A549 (cell line): Measurements from ENCODE around the gene PLCH2. TPM values are rescaled to one million over a fixed set of nuclear protein-coding genes. Genes with fewer than 3 reads are reported as not detected.

Experiments used
- ATAC-seq, 2 experiments: fragments of 200-7000 bp in 1 of 2; fragments of >200 bp in 1 of 2; cut with Nextera tagmentation in 1 of 2; cut with Tn5 transposase in 1 of 2; 3 replicates each; pipeline versions ENCODE4 v1.8.0 to v1.9.1; 2018 to 2020; ENCODE audit warnings: mild to moderate bottlenecking in 1 of 2, moderate library complexity in 1 of 2
- CTCF ChIA-PET: fragments of 300-600 bp; sonication (Branson Sonifier 250); formaldehyde crosslinking; extraction: SDS; loops from one replicate; lab custom pipeline; 2021; ENCODE audit warnings: antibody characterized with exemption, inconsistent platforms; lab: Yijun Ruan, JAX
- POLR2A ChIA-PET: fragments of 350-600 bp; formaldehyde crosslinking; extraction: SDS; loops from one replicate; lab custom pipeline; 2021; ENCODE audit warnings: antibody characterized with exemption, inconsistent platforms; lab: Yijun Ruan, JAX
- DNase-seq, 2 experiments: peaks; one replicate each; pipeline versions ENCODE4 v3.0.0 to v3.0.0-alpha.2; 2011 to 2016; ENCODE audit warnings: low read depth in 1 of 2, low spot score in 1 of 2
- FAIRE-seq: peaks from 2 replicates; lab custom pipeline; 2011; peaks lifted over from hg19 to GRCh38; lab: Jason Lieb, UNC
- H3K27ac ChIP-seq, 2 experiments: fragments of >200 bp; sonication (Bioruptor Twin); formaldehyde crosslinking; 3 replicates each; pipeline ENCODE4 v1.5.1; 2016 to 2017
- H3K4me1 ChIP-seq: fragments of >200 bp; sonication (Bioruptor Twin); formaldehyde crosslinking; 3 replicates; pipeline ENCODE4 v1.6.1; 2016
- H3K4me2 ChIP-seq: fragments of >200 bp; sonication (Bioruptor Twin); formaldehyde crosslinking; 3 replicates; pipeline ENCODE4 v1.6.1; 2016
- H3K4me3 ChIP-seq: fragments of >200 bp; sonication (Bioruptor Twin); formaldehyde crosslinking; 3 replicates; pipeline ENCODE4 v1.5.1; 2016
- H3K9me3 ChIP-seq: fragments of >200 bp; sonication (Bioruptor Twin); formaldehyde crosslinking; 3 replicates; pipeline ENCODE4 v1.6.1; 2016
- BHLHE40 ChIP-seq: IDR thresholded peaks from 2 replicates; pipeline ENCODE4 v1.6.1; 2012; ENCODE audit warnings: low read depth, low read length, inconsistent platforms
- CBX2 ChIP-seq: fragments of 200-600 bp; sonication (generic); IDR thresholded peaks from 2 replicates; pipeline ENCODE4 v1.6.1; 2016; ENCODE audit warnings: low read depth, mild to moderate bottlenecking, borderline replicate concordance
- CBX8 ChIP-seq: fragments of 200-600 bp; sonication (generic); IDR thresholded peaks from 2 replicates; pipeline ENCODE4 v1.6.1; 2016
- CEBPB ChIP-seq, 2 experiments: fragments of >200 bp in 1 of 2; sonication (Bioruptor Twin) in 1 of 2; formaldehyde crosslinking in 1 of 2; IDR thresholded peaks; 2 replicates each; pipeline ENCODE4 v1.6.1; 2012 to 2016
- CHD4 ChIP-seq: fragments of 200-600 bp; sonication (generic); IDR thresholded peaks from 2 replicates; pipeline ENCODE4 v1.6.1; 2016; ENCODE audit warnings: antibody characterized with exemption, mild to moderate bottlenecking, borderline replicate concordance
- EHMT2 ChIP-seq: fragments of 200-600 bp; sonication (generic); IDR thresholded peaks from 2 replicates; pipeline ENCODE4 v1.6.1; 2016; ENCODE audit warnings: antibody characterized with exemption, low read depth, mild to moderate bottlenecking, moderate library complexity
- EP300 ChIP-seq, 2 experiments: fragments of >200 bp; sonication (Bioruptor Twin); formaldehyde crosslinking; IDR thresholded peaks; 2 replicates in 1 of 2; 3 replicates in 1 of 2; pipeline ENCODE4 v1.6.1; 2016 to 2017
- ESRRA ChIP-seq: fragments of 150-350 bp; IDR thresholded peaks from 2 replicates; pipeline ENCODE4 v1.6.1; 2014; ENCODE audit warnings: mild to moderate bottlenecking, low read length, borderline replicate concordance
- FOXS1 ChIP-seq: fragments of 250-450 bp; sonication (Bioruptor Pico); IDR thresholded peaks from 2 replicates; pipeline ENCODE4 v1.5.0; 2020; ENCODE audit warnings: mild to moderate bottlenecking, moderate library complexity
- HOXB5 ChIP-seq: fragments of 250-450 bp; sonication (Bioruptor Pico); IDR thresholded peaks from 2 replicates; pipeline ENCODE4 v1.5.0; 2020; ENCODE audit warnings: mild to moderate bottlenecking, moderate library complexity
- JUN ChIP-seq, 2 experiments: fragments of >200 bp; sonication (Bioruptor Twin); formaldehyde crosslinking; IDR thresholded peaks; 2 replicates in 1 of 2; 3 replicates in 1 of 2; pipeline ENCODE4 v1.6.1; 2016 to 2017
- KDM1A ChIP-seq: fragments of 200-600 bp; sonication (generic); IDR thresholded peaks from 2 replicates; pipeline ENCODE4 v1.6.1; 2016; ENCODE audit warnings: low read depth, mild to moderate bottlenecking
- MYC ChIP-seq: IDR thresholded peaks from 2 replicates; pipeline ENCODE4 v1.6.1; 2012; ENCODE audit warnings: mild to moderate bottlenecking, inconsistent platforms, low read length, improper control_type of control experiment, borderline replicate concordance
- NR3C1 ChIP-seq: fragments of >200 bp; sonication (Bioruptor Twin); formaldehyde crosslinking; IDR thresholded peaks from 3 replicates; pipeline ENCODE4 v1.6.1; 2017
- PBX3 ChIP-seq: IDR thresholded peaks from 2 replicates; pipeline ENCODE4 v1.6.1; 2012
- POLR2A ChIP-seq: IDR thresholded peaks from 2 replicates; pipeline ENCODE4 v1.6.1; 2012; ENCODE audit warnings: mild to moderate bottlenecking, low read length
- RCOR1 ChIP-seq: fragments of 150-350 bp; IDR thresholded peaks from 2 replicates; pipeline ENCODE4 v1.6.1; 2014; ENCODE audit warnings: antibody characterized with exemption, low read length, low read depth
- RNF2 ChIP-seq: fragments of 200-600 bp; sonication (generic); IDR thresholded peaks from 2 replicates; pipeline ENCODE4 v1.6.1; 2016; ENCODE audit warnings: low read depth, mild to moderate bottlenecking, antibody characterized with exemption, moderate library complexity, borderline replicate concordance
- SMC3 ChIP-seq: fragments of >200 bp; sonication (Bioruptor Twin); formaldehyde crosslinking; IDR thresholded peaks from 3 replicates; pipeline ENCODE4 v1.6.1; 2018; ENCODE audit warnings: inconsistent platforms
- TFCP2L1 ChIP-seq: fragments of 250-450 bp; sonication (Bioruptor Pico); IDR thresholded peaks from 2 replicates; pipeline ENCODE4 v1.5.0; 2021; ENCODE audit warnings: mild to moderate bottlenecking
- USF2 ChIP-seq: fragments of 450-650 bp; IDR thresholded peaks from 2 replicates; pipeline ENCODE4 v1.6.1; 2014; ENCODE audit warnings: antibody characterized with exemption
- WGBS: methylation state at CpG from one replicate; pipeline ENCODE4 v1.1.6; 2017; ENCODE audit errors: missing lambda C conversion rate; 5-methylcytosine and 5-hydroxymethylcytosine counted together
- polyA plus RNA-seq, 4 experiments: library from polyadenylated mRNA; depleted of rRNA in 3 of 4; stranded (reverse); fragments of >200 nt; fragmentation: RNase III in 1 of 4; extraction: RNeasy Plus Mini Kit Qiagen cat#74134 plus additional on column Dnase treatment in 1 of 4; gene quantifications; 2 replicates in 3 of 4; 3 replicates in 1 of 4; pipeline ENCODE4 v1.2.3, GENCODE V29; 2011 to 2017
- TF ChIP-seq, protein P1 (sequence below): fragments of 150-350 bp; IDR thresholded peaks from 2 replicates; pipeline ENCODE4 v1.6.1; 2014; ENCODE audit warnings: low read depth, mild to moderate bottlenecking, low read length
- TF ChIP-seq, protein P2 (sequence below): fragments of 250-450 bp; sonication (Bioruptor Pico); IDR thresholded peaks from 2 replicates; pipeline ENCODE4 v1.5.0; 2021; ENCODE audit warnings: mild to moderate bottlenecking, moderate library complexity, borderline replicate concordance

The PLCH2 gene
- polyA plus RNA-seq, 2 of the 4 experiments (the other 2 are of a cell fraction), result 0.10 to 0.18 TPM

DNA sequence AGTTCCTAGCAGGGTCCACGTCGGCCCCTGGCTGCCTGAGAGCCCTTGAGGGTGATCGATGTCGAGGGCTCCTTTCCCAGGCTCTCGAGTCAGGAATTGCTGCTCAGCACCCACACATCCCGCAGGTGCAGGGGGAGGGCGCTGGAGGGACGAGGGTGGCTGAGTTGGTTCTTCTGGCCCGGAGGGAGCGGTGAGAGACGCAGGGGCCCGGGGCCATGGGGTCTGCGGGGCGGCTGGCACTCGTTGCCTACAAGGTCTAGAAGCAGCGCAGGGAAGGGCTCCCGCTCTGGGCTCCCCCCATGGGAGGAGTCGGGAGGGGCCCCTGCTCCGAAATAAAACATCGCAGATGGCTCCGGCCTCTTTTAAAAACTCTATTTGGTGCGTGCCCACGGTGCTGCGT lies 32.1 kb downstream of the PLCH2 start:
- ChIA-PET CTCF (no interaction called here), POLR2A (no interaction called here)
- ATAC-seq (no peak), DNase-seq (no peak), FAIRE-seq (no peak)
- Histone ChIP-seq H3K27ac (no peak overlapping the region), H3K4me1 (no peaks in the 10 kb centered on the region), H3K4me3 (no peak overlapping the region), H3K9me3 (no peaks in the 10 kb centered on the region), H3K4me2 (no peak overlapping the region)
- no peak for TF ChIP-seq KDM1A
- TF ChIP-seq CBX2, result no peak
- no peak for TF ChIP-seq EHMT2
- TF ChIP-seq BHLHE40, result no peak
- TF ChIP-seq PBX3, result no peak
- TF ChIP-seq, protein P1, sequence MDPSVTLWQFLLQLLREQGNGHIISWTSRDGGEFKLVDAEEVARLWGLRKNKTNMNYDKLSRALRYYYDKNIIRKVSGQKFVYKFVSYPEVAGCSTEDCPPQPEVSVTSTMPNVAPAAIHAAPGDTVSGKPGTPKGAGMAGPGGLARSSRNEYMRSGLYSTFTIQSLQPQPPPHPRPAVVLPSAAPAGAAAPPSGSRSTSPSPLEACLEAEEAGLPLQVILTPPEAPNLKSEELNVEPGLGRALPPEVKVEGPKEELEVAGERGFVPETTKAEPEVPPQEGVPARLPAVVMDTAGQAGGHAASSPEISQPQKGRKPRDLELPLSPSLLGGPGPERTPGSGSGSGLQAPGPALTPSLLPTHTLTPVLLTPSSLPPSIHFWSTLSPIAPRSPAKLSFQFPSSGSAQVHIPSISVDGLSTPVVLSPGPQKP, result no peak
- TF ChIP-seq SMC3, result no peak
- WGBS, result 92% methylated on average over 11 of the region's 24 CpGs

- Histone ChIP-seq H3K4me1 (no peaks in the 10 kb centered on the region), H3K9me3 (no peaks in the 10 kb centered on the region), H3K4me2 (no peak overlapping the region), H3K4me3 (no peak overlapping the region), H3K27ac (no peak overlapping the region)
- POLR2A ChIA-PET, result no interaction called here
- no peak for ATAC-seq
- over 99% methylated on average over 18 of the region's 29 CpGs for WGBS
- FAIRE-seq, result no peak
- no peak for TF ChIP-seq JUN (IDR thresholded peaks at IDR 0.05)
- no peak for TF ChIP-seq CBX2
- TF ChIP-seq CEBPB (IDR thresholded peaks at IDR 0.05), result no peak
- no peak for TF ChIP-seq EP300 (IDR thresholded peaks at IDR 0.05)
- no peak for TF ChIP-seq HOXB5 (CRISPR knock-in tag)
- no peak for TF ChIP-seq RCOR1
- TF ChIP-seq CBX8, result no peak
- no peak for TF ChIP-seq CHD4
- TF ChIP-seq TFCP2L1 (CRISPR knock-in tag), result no peak
- TF ChIP-seq, protein P2, sequence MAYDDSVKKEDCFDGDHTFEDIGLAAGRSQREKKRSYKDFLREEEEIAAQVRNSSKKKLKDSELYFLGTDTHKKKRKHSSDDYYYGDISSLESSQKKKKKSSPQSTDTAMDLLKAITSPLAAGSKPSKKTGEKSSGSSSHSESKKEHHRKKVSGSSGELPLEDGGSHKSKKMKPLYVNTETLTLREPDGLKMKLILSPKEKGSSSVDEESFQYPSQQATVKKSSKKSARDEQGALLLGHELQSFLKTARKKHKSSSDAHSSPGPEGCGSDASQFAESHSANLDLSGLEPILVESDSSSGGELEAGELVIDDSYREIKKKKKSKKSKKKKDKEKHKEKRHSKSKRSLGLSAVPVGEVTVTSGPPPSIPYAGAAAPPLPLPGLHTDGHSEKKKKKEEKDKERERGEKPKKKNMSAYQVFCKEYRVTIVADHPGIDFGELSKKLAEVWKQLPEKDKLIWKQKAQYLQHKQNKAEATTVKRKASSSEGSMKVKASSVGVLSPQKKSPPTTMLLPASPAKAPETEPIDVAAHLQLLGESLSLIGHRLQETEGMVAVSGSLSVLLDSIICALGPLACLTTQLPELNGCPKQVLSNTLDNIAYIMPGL (CRISPR knock-in tag), result no peak
- TF ChIP-seq MYC, result no peak
- TF ChIP-seq NR3C1, result no peak
- no peak for TF ChIP-seq RNF2
- no peak for TF ChIP-seq POLR2A
- no peak for TF ChIP-seq SMC3
- no peak for TF ChIP-seq FOXS1 (CRISPR knock-in tag)
- TF ChIP-seq ESRRA, result no peak
- TF ChIP-seq USF2, result no peak
- no peak for DNase-seq
- CTCF ChIA-PET, result interaction anchor here (1.0 to 1.3 kb wide), 2 partner anchors 11 to 94 kb away, joined by 3 read pairs; no protein-coding TSS in a partner anchor
Measured at GRCh38 chr1:2508751-2509150, 32.7 kb downstream of the PLCH2 start.
